ENCODE results near the gene ATXN7L1.
"Not testable (repeated sequence)": the region's sequence is repeated elsewhere in the genome, so short reads cannot be mapped to it uniquely, and the experiment has no call there.

ATXN7L1 gene

DNA sequence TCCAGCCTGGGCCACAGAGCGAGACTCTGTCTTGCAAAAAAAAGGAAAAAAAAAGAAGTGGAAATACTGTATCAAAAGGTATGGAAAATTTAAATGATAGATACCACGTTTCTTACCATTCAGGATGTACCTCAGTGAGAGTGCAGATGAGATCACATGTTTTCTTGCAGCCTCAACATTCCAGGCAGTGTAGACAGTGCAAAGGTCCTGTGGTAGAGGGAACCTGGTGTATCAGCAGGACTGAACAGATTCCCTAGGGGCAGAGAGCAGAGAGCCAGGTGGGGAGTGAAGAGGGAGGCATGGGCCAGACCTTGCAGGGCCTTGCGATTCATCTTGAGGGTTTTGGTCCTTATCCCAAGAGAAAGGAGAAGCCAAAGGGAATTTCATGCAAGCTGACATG is 17.7 kb upstream of the ATXN7L1 start:
- DNase-seq (ENCODE audit: low read depth in 2 of 3, low spot score in 2 of 3) = no peak

DNA sequence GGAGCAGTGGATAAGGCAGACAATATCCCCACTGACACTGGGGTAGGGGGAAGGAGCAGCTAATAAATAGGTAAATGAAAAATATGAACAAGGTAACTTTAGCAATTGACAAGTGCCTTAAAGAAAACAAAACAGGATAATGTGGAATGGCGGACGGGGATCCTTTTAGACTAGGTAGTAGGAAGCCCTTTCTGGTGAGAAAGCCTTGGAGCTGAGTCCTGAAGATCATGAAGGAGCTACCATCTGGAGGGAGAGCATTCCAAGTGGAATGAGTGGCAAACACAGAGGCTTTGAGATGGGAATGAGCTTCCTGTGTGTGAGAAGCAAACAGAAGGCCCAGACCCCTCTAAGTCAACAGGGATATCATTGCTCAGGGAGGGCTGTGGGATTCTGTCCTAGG is 16.0 kb upstream of the ATXN7L1 start:
- no peak for DNase-seq (ENCODE audit: low read depth in 2 of 3, low spot score in 2 of 3)

DNA sequence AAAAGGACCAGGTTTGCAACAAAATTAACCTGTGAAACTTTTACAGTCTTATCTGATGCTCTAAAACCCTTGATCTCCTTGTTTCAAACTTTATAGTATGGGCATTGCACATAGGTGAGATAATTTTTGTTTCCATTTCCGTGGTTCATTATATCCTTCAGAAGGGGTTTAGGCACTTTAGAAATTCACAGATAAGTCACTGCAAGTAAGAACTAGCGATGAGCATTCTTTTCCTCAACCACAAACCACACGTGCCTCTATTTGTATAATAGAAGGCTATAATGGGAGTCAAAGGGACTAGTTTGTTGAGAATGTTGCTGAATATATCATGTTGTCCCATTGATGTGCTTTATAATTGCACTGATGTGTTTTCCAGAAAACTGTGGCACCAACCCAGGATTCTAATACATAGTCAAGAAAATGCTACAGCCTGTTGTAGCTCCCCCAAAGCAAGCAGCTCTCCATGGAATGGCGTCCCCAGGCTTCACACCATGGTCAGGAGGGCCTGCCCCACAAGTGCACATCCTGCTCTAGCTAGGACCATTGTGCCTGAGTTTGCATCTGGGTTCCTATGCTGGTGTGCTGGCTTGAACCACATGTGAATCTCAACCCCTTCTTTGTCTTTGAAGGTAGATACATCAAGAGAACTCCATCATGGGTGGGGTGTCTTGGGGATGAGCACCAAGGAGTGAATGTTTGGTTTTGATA is 14.0 kb upstream of the ATXN7L1 start:
- no peak for DNase-seq (ENCODE audit: low read depth in 2 of 3, low spot score in 2 of 3)

DNA sequence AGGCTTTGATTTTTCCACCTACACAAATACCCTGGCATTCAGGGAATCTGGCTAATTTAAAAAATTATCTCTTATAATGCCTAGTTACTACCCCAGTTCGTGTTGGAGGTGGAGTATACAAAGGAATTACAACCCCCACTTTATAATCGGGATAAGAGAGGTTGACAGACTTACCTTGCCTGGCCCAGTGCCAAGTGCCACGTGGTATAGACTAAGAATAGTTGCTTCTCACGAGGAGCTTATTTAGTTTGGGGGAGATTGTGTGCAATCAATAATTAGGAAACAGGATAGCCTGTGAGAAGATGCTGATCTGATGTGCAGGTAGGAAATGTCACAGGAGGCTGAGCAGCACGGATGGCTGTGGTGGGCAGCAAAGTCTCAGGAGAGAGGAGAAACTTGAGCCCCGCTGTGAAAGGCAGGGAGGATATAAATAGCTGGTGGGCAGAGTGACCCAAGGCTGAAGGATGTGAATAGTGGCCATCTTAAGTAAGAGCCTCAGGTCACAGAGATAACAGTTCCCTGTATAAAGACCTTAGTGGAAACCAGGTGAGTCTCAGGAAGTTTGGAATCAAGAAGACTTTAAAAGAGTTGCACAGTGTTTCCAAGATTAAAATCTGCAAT is 11.3 kb upstream of the ATXN7L1 start:
- DNase-seq (ENCODE audit: low read depth in 2 of 3, low spot score in 2 of 3) = no peak

DNA sequence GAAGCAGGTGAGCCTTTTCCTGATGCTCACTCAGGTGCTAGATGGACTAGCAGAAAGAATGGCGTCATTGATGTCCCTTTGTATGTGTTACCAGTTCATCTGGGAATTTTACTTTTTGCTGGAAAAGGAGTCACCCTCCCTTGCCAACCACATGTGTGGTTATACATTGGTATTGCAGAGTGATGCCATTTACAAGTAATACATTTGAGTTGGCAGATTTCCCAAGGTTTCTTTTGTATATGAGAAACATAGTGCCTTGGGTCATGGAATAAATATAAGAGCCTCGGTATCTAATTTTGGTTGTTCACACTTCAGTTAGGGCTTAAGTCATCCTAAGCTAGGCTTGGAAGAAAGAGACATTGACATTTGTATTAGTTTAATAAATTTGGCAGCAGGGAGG is 10.4 kb upstream of the ATXN7L1 start:
- DNase-seq (ENCODE audit: low read depth in 2 of 3, low spot score in 2 of 3) = no peak

DNA sequence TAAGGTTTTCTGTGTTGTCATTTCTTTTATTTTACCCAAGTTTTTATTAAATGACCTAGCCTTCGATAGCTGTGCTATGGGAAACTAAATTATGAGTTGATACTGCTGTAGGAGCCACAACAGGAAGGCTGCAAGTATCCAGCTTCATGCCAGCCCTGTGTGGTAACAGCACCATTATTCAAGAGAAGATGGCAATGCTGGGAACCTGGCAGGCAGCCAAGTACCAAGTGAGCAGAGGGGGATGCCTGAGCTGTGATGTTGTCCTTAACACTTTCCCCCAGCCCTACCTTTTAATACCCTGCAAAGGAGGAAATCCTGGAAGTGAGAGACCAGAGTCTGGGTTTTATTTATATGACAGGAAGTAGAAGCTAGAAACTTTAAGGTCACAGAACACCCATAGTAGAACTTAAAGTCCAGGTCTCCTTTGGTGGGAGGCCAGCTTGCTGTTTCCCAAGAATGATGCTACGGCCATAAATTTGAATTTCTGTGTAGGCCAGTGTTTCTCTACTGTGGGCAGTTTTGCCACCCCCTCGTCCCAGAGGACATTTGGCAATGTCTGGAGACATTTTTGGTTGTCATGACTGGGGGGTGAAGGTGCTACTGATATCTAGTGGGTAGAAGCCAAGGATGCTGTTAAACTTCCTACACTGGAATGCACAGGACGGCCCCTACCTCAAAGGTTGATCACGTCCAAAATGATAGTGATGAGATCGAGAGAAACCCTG is 9.2 kb upstream of the ATXN7L1 start:
- DNase-seq (ENCODE audit: low read depth in 2 of 3, low spot score in 2 of 3) = no peak

DNA sequence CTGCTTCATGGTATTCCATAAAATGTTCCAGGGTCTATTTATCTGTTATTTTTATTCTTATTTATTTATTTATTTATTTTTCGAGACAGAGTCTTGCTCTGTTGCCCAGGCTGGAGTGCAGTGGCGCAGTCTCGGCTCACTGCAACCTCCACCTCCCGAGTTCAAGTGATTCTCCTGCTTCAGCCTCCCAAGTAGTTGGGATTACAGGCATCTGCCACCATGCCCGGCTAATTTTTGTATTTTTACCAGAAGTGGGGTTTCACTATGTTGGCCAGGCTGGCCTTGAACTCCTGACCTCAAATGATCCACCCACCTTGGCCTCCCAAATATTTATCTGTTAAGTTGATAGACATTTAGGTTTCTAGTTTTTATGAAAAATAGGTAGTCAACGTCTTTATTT is 6.8 kb upstream of the ATXN7L1 start:
- not testable (repeated sequence) for DNase-seq (ENCODE audit: low read depth in 2 of 3, low spot score in 2 of 3)

DNA sequence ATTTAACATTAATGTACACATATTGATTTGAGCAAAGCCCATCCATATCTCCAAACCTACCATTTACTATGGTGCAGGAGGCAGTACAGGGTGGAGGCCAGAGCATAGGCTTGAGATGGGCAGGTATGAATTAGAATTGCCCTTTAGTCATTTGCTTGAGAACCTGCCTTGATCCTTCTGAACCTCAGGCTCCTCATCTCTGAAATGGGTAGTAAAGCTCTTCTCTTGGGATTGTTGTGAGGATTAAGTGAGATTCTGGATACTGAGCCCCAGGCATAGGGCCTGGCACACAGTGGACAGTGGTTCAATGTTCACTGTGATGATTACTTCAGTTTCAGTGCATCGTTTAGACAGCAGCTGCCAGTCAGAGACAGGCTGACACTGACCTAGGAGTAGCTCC is 5.0 kb upstream of the ATXN7L1 start:
- DNase-seq (ENCODE audit: low read depth in 2 of 3, low spot score in 2 of 3) = no peak

DNA sequence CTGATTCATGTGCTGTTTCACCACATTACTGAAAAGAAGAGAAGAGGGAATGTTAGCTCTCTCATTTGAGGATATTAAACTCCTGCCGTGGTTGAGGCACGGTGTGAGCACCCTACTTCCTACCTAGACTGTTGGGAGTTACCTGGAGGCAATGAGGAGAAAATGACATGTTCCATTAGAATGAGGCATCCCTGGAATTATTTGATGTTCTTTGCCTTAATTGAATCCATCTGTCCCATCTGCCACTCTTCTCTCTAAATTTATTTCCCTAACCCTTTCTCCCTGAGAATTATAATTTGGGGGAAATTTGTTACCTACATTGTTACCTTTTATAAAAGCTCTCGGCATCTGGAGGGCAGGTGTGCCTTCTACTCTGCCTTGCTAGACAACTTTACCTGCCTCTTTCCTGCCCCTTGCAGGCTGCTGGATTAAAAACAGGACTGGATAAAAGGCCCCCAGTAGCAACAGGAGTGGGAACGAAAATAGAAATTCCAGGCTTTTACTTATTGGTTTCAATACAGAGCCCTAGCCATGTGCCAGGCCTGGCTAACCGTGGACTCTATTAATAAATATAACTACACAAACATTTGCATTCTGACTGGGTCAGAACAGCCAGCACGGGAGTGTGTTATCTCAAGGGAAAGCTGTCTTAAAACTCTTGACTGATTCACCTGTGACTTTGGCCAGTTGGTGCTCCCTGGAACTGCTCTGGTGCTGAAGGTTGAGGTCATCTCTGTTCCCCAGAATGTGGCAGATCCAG is 4.4 kb upstream of the ATXN7L1 start:
- DNase-seq (ENCODE audit: low read depth in 2 of 3, low spot score in 2 of 3) = no peak

DNA sequence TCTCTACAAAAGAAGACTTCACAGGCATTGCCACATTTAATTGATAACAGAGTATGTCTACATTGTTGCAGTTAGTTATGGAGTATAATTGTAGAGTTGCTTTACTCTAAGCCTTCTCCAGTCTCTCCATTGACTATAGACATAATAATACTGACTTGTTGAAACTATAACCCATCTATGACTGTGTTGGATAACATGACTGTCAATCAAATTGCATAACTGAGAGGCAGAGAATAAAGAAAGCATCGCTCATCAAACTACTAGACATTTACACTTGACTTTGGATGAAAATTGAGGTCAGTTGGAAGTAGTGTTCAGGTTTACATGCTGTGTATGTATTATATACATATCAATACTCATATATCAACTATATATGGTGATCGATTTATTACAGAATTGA is 3.4 kb upstream of the ATXN7L1 start:
- no peak for DNase-seq (ENCODE audit: low read depth in 2 of 3, low spot score in 2 of 3)

DNA sequence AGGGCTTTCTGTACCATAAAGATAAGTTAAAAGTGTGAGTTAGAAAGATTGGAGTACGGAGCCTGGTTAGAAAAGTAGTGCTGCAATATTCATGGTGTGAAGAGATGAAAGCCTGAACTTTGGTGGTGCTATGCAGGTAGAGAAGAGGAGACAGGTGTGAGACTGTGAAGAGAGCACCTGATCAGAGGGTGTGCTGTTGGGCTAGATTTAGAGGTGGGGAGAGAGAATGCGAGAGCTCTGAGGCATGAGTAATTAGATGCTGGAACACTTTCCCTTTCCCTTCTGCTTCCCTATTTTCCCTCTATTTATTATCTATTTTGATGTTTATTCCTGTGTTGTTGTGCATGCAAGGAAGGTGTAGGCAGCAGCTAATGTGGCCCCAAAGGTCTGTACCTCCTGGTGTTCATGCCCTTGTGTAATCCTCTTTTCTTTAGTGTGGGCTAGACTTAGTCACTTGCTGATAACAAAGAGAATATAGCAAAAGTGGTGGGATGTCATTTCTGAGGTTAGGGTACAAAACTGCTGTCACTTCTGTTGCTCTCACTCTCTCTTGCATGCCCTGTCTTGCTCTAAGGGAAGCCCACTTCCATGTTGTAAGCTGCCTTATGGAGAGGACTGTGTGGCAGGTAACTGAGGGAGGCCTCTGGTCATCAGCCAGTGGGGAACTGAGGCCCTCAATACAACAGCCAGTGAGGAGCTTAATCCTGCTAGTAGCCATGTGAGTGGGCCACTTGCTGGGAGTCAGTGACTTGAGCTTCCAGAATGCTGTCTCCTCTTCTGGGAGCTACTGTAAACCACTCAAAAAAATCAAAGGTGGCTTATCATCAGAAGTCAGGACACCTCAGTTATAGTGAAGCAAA is 2.6 kb upstream of the ATXN7L1 start:
- DNase-seq (ENCODE audit: low read depth in 2 of 3, low spot score in 2 of 3) = no peak

DNA sequence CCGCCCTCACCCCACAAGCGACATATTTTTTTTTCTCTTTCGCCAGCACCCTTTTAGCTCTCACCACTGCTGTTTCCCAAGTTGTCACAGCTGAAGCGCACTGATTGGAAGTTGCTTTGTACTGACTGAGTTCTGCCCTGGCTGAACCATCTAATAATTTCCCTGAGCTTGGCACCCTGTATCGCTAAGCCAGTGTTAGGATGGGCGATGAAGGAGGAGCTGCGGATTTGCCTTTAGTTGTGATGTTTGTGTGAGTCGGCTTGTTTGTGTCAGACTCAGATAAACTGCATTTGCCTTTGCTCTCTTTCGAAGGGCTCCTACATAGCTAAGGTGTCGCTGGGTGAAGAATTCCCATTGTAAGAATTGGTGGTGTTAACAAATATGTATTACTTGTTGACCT is 1.3 kb upstream of the ATXN7L1 start:
- DNase-seq (ENCODE audit: low read depth in 2 of 3, low spot score in 2 of 3) = no peak

DNA sequence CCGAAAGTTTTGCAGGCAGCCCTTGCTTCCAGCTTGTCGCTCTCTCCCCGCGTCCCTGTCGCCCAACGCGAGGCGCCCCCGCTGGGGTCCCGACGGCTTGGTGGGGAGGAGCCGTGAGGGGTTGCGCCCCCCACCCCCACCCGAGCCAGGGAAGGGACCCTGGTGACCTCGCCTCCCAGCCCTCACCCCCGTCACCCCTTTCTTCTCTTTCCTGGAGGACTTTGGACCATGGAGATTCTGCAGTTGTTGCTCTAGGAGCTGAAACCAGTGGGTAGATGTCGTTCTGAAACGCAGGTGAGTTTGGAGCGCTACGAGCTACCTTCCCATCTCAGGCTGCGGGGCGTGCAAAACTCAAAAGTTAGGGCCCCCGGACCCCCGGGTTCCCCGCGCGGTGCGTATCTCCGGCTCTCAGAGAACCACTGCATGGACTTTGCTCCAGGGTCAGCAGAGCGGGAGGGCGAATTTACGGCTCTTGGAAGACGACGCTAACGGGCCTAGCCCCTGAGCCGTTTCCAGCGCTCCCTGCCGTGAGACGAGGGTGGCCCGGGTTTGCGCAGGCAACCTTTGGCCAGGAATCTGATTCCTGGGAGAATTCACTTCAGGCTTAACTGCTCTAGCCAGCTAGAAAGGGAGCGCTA is 684 bp upstream of the ATXN7L1 start:
- DNase-seq (ENCODE audit: low read depth in 2 of 3, low spot score in 2 of 3) = no peak

DNA sequence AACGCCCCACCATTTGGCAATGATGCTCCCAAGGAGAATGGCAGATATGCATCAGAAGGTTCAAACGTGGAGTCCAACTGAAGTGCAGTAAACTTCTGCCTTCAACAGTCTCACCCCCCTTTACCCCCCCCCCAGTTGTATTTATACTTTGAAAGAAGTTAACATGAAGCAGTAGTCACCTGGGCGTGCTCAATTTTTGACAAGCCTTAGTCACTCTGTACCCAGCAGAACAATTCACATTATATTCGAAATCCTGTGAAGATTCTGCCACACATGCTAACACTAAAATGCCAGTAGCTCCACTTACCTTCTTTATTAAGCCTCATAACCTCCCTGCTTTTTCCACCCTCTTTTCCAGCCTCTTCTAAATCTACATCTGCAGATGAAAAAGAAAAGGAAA is 894 bp downstream of the ATXN7L1 start:
- no peak for DNase-seq (ENCODE audit: low read depth in 2 of 3, low spot score in 2 of 3)

DNA sequence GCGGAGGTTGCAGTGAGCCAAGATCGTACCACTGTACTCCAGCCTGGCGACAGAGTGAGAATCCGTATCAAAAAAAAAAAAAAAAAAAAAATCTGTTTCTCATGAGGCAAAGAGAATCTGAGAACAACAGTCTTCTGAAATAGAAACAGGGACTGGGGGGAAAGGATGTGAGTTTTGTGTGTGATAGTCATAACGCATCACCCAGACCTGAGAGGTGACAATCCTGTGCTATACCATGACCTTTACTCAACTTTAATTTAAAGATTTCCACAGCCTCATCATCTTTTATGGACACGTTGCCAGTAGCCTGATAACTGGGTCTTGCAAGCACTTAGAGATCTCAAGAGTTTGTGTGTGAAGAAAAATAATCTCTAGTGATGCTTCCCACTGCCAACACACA is 2.3 kb downstream of the ATXN7L1 start:
- no peak for DNase-seq (ENCODE audit: low read depth in 2 of 3, low spot score in 2 of 3)

DNA sequence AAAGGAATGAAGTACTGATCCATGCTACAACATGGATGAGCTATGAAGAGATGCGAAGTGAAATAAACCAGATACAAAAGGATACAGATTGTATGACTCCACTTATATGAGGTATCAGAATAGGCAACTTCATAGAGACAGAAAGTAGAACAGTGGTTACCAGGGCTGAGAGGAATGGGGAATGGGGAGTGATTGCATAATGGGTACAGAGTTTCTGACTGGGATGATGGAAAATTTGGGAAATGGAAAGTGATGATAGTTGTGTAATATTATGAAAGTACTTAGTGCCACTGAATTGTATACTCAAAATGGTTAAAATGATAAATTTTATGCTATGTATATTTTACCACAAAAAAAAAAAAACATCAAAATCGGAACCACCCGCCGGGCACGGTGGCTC is 3.9 kb downstream of the ATXN7L1 start:
- no peak for DNase-seq (ENCODE audit: low read depth in 2 of 3, low spot score in 2 of 3)

DNA sequence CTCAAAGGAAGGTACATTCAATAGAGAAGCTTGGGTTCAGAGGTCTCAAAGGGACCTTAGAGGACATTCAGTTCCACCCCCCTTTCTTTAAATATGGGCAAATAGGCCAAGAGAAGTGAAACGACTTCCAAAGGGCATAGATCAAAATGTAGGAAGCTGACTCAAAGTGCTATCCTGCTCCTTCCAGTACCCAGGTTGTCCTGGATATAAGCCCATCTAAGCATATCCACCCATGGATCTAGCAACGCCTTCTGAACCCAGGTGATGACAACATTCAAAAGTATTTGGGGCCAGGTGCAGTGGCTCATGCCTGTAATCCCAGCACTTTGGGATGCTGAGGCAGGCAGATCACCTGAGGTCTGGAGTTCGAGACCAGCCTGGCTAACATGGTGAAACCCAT is 5.3 kb downstream of the ATXN7L1 start:
- no peak for DNase-seq (ENCODE audit: low read depth in 2 of 3, low spot score in 2 of 3)

DNA sequence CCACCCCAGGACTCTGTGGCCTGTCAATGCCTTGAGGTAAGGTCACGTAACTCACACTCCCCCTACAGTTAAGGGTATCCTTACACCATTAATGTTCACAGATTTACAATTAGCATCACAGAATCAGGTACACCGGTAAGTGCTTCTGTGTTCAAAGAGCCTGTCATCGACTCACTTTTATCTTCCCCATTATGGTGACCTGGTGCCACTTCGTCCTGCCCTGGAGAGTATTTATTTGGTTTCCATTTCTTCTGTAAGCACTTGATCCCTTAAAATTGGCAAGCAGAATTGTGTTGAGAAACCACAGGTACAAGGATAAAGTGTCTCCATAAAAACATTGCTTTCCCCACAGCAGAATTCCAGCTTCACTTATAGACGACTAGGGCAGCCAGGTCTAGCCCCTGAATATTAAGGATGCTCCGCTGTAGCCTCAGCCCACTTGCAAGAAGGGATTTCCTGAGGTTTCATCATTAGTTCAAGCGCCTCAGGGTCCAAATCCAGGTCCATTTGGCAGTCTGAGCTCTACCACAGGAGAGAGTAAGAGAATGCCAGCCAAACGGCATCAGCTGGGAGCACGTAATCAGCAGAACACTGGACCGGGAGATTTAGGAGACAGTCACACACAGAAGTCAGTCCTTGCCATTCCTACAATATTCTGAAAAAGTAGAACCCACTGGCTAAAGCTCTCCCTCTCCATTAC is 10.1 kb downstream of the ATXN7L1 start:
- no peak for DNase-seq (ENCODE audit: low read depth in 2 of 3, low spot score in 2 of 3)

DNA sequence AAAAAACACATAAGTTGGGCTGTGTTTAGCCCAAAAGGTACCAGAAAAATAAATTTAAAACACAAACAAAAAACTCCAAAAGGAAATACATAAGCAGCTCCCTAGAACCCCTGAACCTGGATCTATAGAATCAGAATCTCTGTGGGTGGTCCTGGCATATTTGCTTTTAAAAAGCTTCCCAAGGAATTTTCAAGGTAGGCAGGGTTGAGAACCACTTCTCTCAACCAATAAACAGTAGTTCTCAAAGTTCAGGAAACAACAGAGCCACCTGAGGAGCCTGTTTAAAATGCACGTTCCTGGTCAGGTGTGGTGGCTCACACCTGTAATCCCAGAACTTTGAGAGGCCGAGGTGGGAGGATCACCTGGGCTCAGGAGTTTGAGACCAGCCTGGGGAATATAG is 12.5 kb downstream of the ATXN7L1 start:
- DNase-seq (ENCODE audit: low read depth in 2 of 3, low spot score in 2 of 3) = no peak

DNA sequence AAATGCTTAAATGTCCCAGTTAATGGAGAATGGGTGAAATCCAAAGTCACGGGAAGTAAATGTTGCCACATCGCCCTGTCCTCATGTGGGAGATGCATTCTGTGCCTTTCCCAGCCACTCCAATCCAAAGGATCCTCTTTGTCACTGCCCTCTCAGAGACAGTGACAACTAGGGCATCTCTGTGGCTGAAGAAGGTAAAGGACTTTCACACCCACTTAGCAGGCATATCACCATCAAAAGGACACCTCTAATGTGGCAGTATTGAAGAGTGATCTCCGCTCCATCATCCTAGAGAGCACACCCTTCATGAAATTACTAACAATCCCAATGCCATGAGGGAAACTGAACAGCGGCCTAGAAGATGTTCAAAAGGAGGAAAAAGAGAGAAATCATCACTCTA is 13.6 kb downstream of the ATXN7L1 start:
- DNase-seq (ENCODE audit: low read depth in 2 of 3, low spot score in 2 of 3) = no peak
